T-cell (primary cell): Measurements from ENCODE around the gene MGAT2. TPM values are rescaled to one million over a fixed set of nuclear protein-coding genes. Genes with fewer than 3 reads are reported as not detected.

Experiments
- ATAC-seq, 4 experiments: fragments of 200-7000 bp in 3 of 4; fragments of 150-1000 bp in 1 of 4; cut with Tn5 transposase; replicated peaks in 1 of 4; 1 replicate in 3 of 4; 2 replicates in 1 of 4; pipeline ENCODE4 v1.10.0; 2021; ENCODE audit warnings: moderate library complexity in 3 of 4, mild to moderate bottlenecking in 2 of 4, moderate number of reproducible peaks in 1 of 4
- CTCF ChIA-PET, 2 donors: fragments of 300-600 bp; sonication (Branson Sonifier 250); formaldehyde crosslinking; loops; one replicate each; lab custom pipeline; 2022; ENCODE audit warnings: antibody characterized with exemption in 2 of 2; lab: Charles Lee
- POLR2A ChIA-PET, 2 donors: fragments of 300-600 bp; sonication (Branson Sonifier 250); formaldehyde crosslinking; loops; one replicate each; lab custom pipeline; 2022; ENCODE audit warnings: antibody characterized with exemption in 2 of 2; lab: Charles Lee
- DNase-seq, 35 experiments: peaks; one replicate each; pipeline versions ENCODE4 v3.0.0 to v3.0.0-alpha.2; 2013 to 2023
- H3K27ac ChIP-seq: one replicate; pipeline ENCODE4 v1.5.1; 2013; ENCODE audit warnings: low read length
- H3K27me3 ChIP-seq, 2 experiments: replicated peaks in 1 of 2; 1 replicate in 1 of 2; 2 replicates in 1 of 2; pipeline versions ENCODE4 v1.6.1 to v1.7.0; 2013; ENCODE audit warnings: low read length in 1 of 2, mixed read lengths in 1 of 2; ENCODE audit not compliant: control insufficient read depth in 2 of 2, insufficient read depth in 2 of 2; ENCODE audit errors: extremely low read depth in 1 of 2
- H3K36me3 ChIP-seq, 2 donors: 1 replicate in 1 of 2; 2 replicates in 1 of 2; pipeline versions ENCODE4 v1.6.1 to v1.7.0; 2013; ENCODE audit warnings: low read length in 1 of 2; ENCODE audit not compliant: control insufficient read depth in 2 of 2, insufficient read depth in 1 of 2; ENCODE audit errors: extremely low read depth in 1 of 2
- H3K4me1 ChIP-seq, 2 experiments: 1 replicate in 1 of 2; 2 replicates in 1 of 2; pipeline versions ENCODE4 v1.6.1 to v1.7.0; 2013; ENCODE audit warnings: low read length in 2 of 2, mixed read lengths in 1 of 2; ENCODE audit not compliant: insufficient read depth in 2 of 2, control insufficient read depth in 1 of 2; ENCODE audit errors: extremely low read depth in 1 of 2
- H3K4me3 ChIP-seq, 2 donors: 1 replicate in 1 of 2; 2 replicates in 1 of 2; pipeline versions ENCODE4 v1.5.1 to v1.7.0; 2013; ENCODE audit warnings: mild to moderate bottlenecking in 2 of 2, low read length in 1 of 2, moderate library complexity in 1 of 2; ENCODE audit not compliant: control insufficient read depth in 1 of 2; ENCODE audit errors: extremely low read depth in 1 of 2
- H3K9me3 ChIP-seq: 2 replicates; pipeline ENCODE4 v1.7.0; 2013
- H3K27ac Mint-ChIP-seq, 2 donors: one replicate each; pipeline ENCODE4 v1.8.0; 2020 to 2021; ENCODE audit warnings: mild to moderate bottlenecking in 2 of 2, mixed read lengths in 2 of 2
- H3K27me3 Mint-ChIP-seq, 2 donors: one replicate each; pipeline ENCODE4 v1.8.0; 2021 to 2022; ENCODE audit warnings: mixed read lengths in 2 of 2
- H3K36me3 Mint-ChIP-seq: one replicate; pipeline ENCODE4 v1.8.0; 2021; ENCODE audit warnings: mixed read lengths
- H3K4me1 Mint-ChIP-seq, 3 donors: one replicate each; pipeline ENCODE4 v1.8.0; 2020 to 2022; ENCODE audit warnings: mixed read lengths in 3 of 3, mild to moderate bottlenecking in 1 of 3
- H3K4me3 Mint-ChIP-seq, 3 donors: one replicate each; pipeline ENCODE4 v1.8.0; 2020 to 2022; ENCODE audit warnings: mild to moderate bottlenecking in 3 of 3, mixed read lengths in 3 of 3, moderate library complexity in 3 of 3
- H3K9me3 Mint-ChIP-seq, 3 donors: one replicate each; pipeline ENCODE4 v1.8.0; 2020 to 2022; ENCODE audit warnings: mixed read lengths in 3 of 3
- WGBS: methylation state at CpG from one replicate; pipeline ENCODE4 v1.1.5; 2013; ENCODE audit warnings: missing lambda C conversion rate; ENCODE audit not compliant: insufficient coverage; 5-methylcytosine and 5-hydroxymethylcytosine counted together
- total RNA-seq, 35 experiments: library from RNA in 6 of 35; stranded (reverse) in 6 of 35; fragments of 120-200 nt in 1 of 35; gene quantifications; one replicate each; pipeline versions ENCODE4 v1.2.1 to v1.2.4 and lab custom pipeline; 2013 to 2026

The MGAT2 gene
- total RNA-seq, 5 donors from 2014 or later (not counting 1 experiment from before 2014, with no cell fraction given): 21.7 to 54.1 (median 41.6) TPM

DNA sequence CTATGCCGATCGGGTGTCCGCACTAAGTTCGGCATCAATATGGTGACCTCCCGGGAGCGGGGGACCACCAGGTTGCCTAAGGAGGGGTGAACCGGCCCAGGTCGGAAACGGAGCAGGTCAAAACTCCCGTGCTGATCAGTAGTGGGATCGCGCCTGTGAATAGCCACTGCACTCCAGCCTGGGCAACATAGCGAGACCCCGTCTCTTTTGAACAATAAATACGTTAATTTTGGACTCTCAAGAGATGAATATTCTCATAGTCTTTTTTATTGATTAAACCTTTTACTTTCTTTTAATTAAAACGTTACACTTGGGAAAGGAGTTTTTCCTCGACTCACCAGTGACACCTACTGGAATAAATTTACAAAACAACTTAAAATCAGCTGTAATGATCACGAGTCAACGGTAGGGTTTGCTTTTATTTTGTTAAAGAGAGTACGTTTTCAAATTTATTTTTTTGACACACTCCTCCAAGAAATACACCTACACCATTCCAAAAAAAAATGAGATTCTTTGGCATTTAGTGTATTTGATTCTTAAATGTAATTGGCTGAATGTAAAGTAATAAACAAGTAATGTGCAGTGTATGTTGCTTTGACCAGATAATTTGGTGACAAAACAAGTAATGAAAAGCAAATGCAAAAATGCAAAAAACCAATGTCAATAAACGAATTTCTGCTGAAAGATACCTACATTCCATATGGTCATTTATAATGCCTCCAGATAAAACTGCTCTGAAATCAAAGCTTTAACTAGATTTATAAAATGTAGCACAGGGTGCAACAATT lies 33.7 kb upstream of the MGAT2 start:
- Histone ChIP-seq H3K36me3 (peaks cover 0 to 27% of the 10 kb centered on the region in 2 donors), H3K27ac (peak overlapping the region; percentile 93), H3K9me3 (no peaks in the 10 kb centered on the region), H3K4me1 (peaks cover 6 to 26% of the 10 kb centered on the region in 2 experiments), H3K4me3 (peak overlapping the region; percentile 70 to 77), H3K27me3 (no peaks in the 10 kb centered on the region)
- POLR2A ChIA-PET: interaction anchor here (0.6 to 3.5 kb wide), 18 partner anchors 9 to 1190 kb away, joined by 3 to 42 read pairs (median 3); partner anchors contain the start of genes MGAT2 (in 2 of the 2), RPL36AL (in 2 of the 2), KLHDC1 (in 1 of the 2) and LRR1 (in 1 of the 2)
- Mint-ChIP-seq H3K4me1 (peaks cover 42 to 46% (median 44%) of the 10 kb centered on the region in 3 donors), H3K36me3 (peaks cover 28% of the 10 kb centered on the region), H3K27ac (peak overlapping the region; percentile 97 to 99), H3K9me3 (no peaks in the 10 kb centered on the region), H3K27me3 (peaks cover 2 to 3% of the 10 kb centered on the region in 2 donors), H3K4me3 (peak overlapping the region; percentile 89 to 98 (median 98))
- ATAC-seq: peak; percentile 36 to 48 (median 44)
- no CpG with 5 or more reads among the region's 21 CpGs for WGBS
- CTCF ChIA-PET: interaction anchor here (0.5 to 4.0 kb wide), 18 partner anchors 8 to 964 kb away, joined by 3 to 54 read pairs (median 11); partner anchors contain the start of genes DNAAF2 (in 1 of the 2), KLHDC2 (in 1 of the 2), LRR1 (in 1 of the 2) and MGAT2 (in 1 of the 2)
- peak in 29 of 35 experiments; percentile 7 to 86 (median 31) for DNase-seq

GRCh38 chr14:49589387-49589786 lies 31.2 kb upstream of the MGAT2 start:
- H3K27me3 ChIP-seq: no peaks in the 10 kb centered on the region
- POLR2A ChIA-PET: no interaction called here
- no CpG with 5 or more reads among the region's 3 CpGs for WGBS

GRCh38 chr14:49593016-49593415 lies 27.6 kb upstream of the MGAT2 start:
- no peak overlapping the region for H3K4me3 ChIP-seq
- H3K4me1 ChIP-seq: peaks cover 4 to 8% of the 10 kb centered on the region in 2 experiments
- ATAC-seq: no peak
- POLR2A ChIA-PET: interaction anchor here in 1 of 2 donors (0.6 kb wide), 1 partner anchor 398 kb away, joined by 3 read pairs; no protein-coding TSS in a partner anchor
- Mint-ChIP-seq H3K27ac (no peak overlapping the region), H3K4me3 (no peak overlapping the region), H3K36me3 (no peaks in the 10 kb centered on the region), H3K4me1 (peaks cover 11 to 33% (median 18%) of the 10 kb centered on the region in 3 donors), H3K27me3 (no peaks in the 10 kb centered on the region), H3K9me3 (no peaks in the 10 kb centered on the region)
- no peaks in the 10 kb centered on the region for H3K9me3 ChIP-seq
- H3K27ac ChIP-seq: no peak overlapping the region
- H3K27me3 ChIP-seq: no peaks in the 10 kb centered on the region
- no CpG with 5 or more reads among the region's 3 CpGs for whole genome bisulfite sequencing
- CTCF ChIA-PET: interaction anchor here (0.6 to 0.7 kb wide), 2 partner anchors 28 to 41 kb away, joined by 3 read pairs; no protein-coding TSS in a partner anchor
- H3K36me3 ChIP-seq: no peaks in the 10 kb centered on the region
- DNase-seq: no peak

More at GRCh38 chr14:49589387-49589786, 31.2 kb upstream of the MGAT2 start:
- H3K27me3 Mint-ChIP-seq: peaks cover 2 to 3% of the 10 kb centered on the region in 2 donors
- no peak for ATAC-seq
- CTCF ChIA-PET: no interaction called here
- no peak for DNase-seq
- H3K9me3 Mint-ChIP-seq: no peaks in the 10 kb centered on the region
- H3K4me3 Mint-ChIP-seq: no peak overlapping the region
- no peak overlapping the region for H3K27ac Mint-ChIP-seq
- peaks cover 2 to 10% of the 10 kb centered on the region in 2 experiments for H3K4me1 ChIP-seq
- H3K36me3 Mint-ChIP-seq: peaks cover 5% of the 10 kb centered on the region
- no peak overlapping the region for H3K4me3 ChIP-seq
- H3K27ac ChIP-seq: no peak overlapping the region
- peaks cover 17 to 25% (median 19%) of the 10 kb centered on the region in 3 donors for H3K4me1 Mint-ChIP-seq
- H3K9me3 ChIP-seq: no peaks in the 10 kb centered on the region
- peaks cover 0 to 2% of the 10 kb centered on the region in 2 donors for H3K36me3 ChIP-seq

- H3K4me1 ChIP-seq: peaks cover 4 to 10% of the 10 kb centered on the region in 2 experiments
- peak overlapping the region in 1 of 2 donors; percentile 39 for H3K27ac Mint-ChIP-seq
- H3K36me3 ChIP-seq: no peaks in the 10 kb centered on the region
- H3K9me3 ChIP-seq: no peaks in the 10 kb centered on the region
- DNase-seq (no peak), ATAC-seq (no peak)
- no peak overlapping the region for H3K4me3 Mint-ChIP-seq
- POLR2A ChIA-PET: interaction anchor here (0.7 to 1.4 kb wide), 4 partner anchors 25 to 1502 kb away, joined by 4 to 18 read pairs (median 7); partner anchors contain the start of gene RPL36AL (in 2 of the 2)
- CTCF ChIA-PET: interaction anchor here (0.6 to 1.6 kb wide), 3 partner anchors 8 to 11 kb away, joined by 3 to 13 read pairs (median 3); partner anchors contain the start of gene RPS29 (in 1 of the 2)
- H3K9me3 Mint-ChIP-seq: no peaks in the 10 kb centered on the region
- H3K36me3 Mint-ChIP-seq: no peaks in the 10 kb centered on the region
- H3K4me1 Mint-ChIP-seq: peaks cover 14 to 39% (median 23%) of the 10 kb centered on the region in 3 donors
- WGBS: 82% methylated on average over 2 of the region's 4 CpGs
- no peaks in the 10 kb centered on the region for H3K27me3 ChIP-seq
- no peak overlapping the region for H3K4me3 ChIP-seq
- H3K27ac ChIP-seq: no peak overlapping the region
- H3K27me3 Mint-ChIP-seq: no peaks in the 10 kb centered on the region
Measured at GRCh38 chr14:49594347-49595091, 26.1 kb upstream of the MGAT2 start.

- Histone ChIP-seq H3K27me3 (no peaks in the 10 kb centered on the region), H3K9me3 (no peaks in the 10 kb centered on the region), H3K4me3 (peak overlapping the region; percentile 80), H3K4me1 (peaks cover 6 to 13% of the 10 kb centered on the region in 2 experiments), H3K36me3 (no peaks in the 10 kb centered on the region), H3K27ac (peak overlapping the region; percentile 85)
- ATAC-seq (peak in 3 of 4 experiments; percentile 7 to 16 (median 8)), DNase-seq (peak in 2 of 35 experiments; percentile 8 to 20)
- CTCF ChIA-PET: interaction anchor here in 1 of 2 donors (2.3 to 2.9 kb wide), 2 partner anchors 12 to 22 kb away, joined by 17 to 23 read pairs; partner anchors contain the start of genes MGAT2, RPL36AL and RPS29
- no peaks in the 10 kb centered on the region for H3K9me3 Mint-ChIP-seq
- POLR2A ChIA-PET: interaction anchor here in 1 of 2 donors (1.8 kb wide), 1 partner anchor 22 kb away, joined by 28 read pairs; the partner anchor contains the start of genes MGAT2 and RPL36AL
- peak overlapping the region; percentile 93 to 98 (median 96) for H3K4me3 Mint-ChIP-seq
- H3K36me3 Mint-ChIP-seq: no peaks in the 10 kb centered on the region
- peak overlapping the region; percentile 95 to 98 for H3K27ac Mint-ChIP-seq
- H3K4me1 Mint-ChIP-seq: peaks cover 27 to 52% (median 34%) of the 10 kb centered on the region in 3 donors
- 0% methylated on average over 15 of the region's 15 CpGs for WGBS
- H3K27me3 Mint-ChIP-seq: no peaks in the 10 kb centered on the region
Measured at GRCh38 chr14:49598189-49598484, 22.5 kb upstream of the MGAT2 start.
